Right atrium auricular region (tissue), 2 donors: ENCODE measurements around the gene PDE4B. TPM values are rescaled to one million over a fixed set of nuclear protein-coding genes. Genes with fewer than 3 reads are reported as not detected.
A peak's percentile ranks its signal among the peaks of the same experiment; 100 is the strongest.

ENCODE experiments used
- DNase-seq: peaks from one replicate; pipeline ENCODE4 v3.0.0-alpha.2; 2019; ENCODE audit warnings: low spot score
- H3K27ac ChIP-seq, 2 donors: fragments of 200-600 bp; sonication (generic); 1 replicate in 1 of 2; 2 replicates in 1 of 2; pipeline ENCODE4 v1.5.1; 2016 to 2019
- H3K27me3 ChIP-seq, 2 donors: fragments of 200-600 bp; sonication (generic); one replicate each; pipeline versions ENCODE4 v1.5.1 to v1.6.0; 2017 to 2019
- H3K36me3 ChIP-seq: fragments of 200-600 bp; sonication (generic); one replicate; pipeline ENCODE4 v1.5.1; 2016
- H3K4me1 ChIP-seq, 2 donors: fragments of 200-600 bp; sonication (generic); one replicate each; pipeline versions ENCODE4 v1.5.1 to v1.6.0; 2017 to 2019
- H3K4me3 ChIP-seq, 2 donors: fragments of 200-600 bp; sonication (generic); 1 replicate in 1 of 2; 2 replicates in 1 of 2; pipeline ENCODE4 v1.5.1; 2017 to 2019; ENCODE audit warnings: mild to moderate bottlenecking in 1 of 2, moderate library complexity in 1 of 2
- H3K9me3 ChIP-seq, 2 donors: fragments of 200-600 bp; sonication (generic); one replicate each; pipeline ENCODE4 v1.5.1; 2019
- CTCF ChIP-seq, 2 donors: fragments of 200-600 bp; sonication (generic); IDR thresholded peaks; one replicate each; pipeline ENCODE4 v1.5.1; 2019; ENCODE audit warnings: antibody characterized with exemption in 2 of 2
- total RNA-seq, 2 donors: library from RNA; depleted of rRNA; stranded (reverse); fragments of >200 nt; gene quantifications; one replicate each; pipeline ENCODE4 v1.1.0, GENCODE V29; 2016

PDE4B gene
- total RNA-seq, 2 donors from 2014 or later: 16.0 to 27.7 TPM

GRCh38 chr1:66337249-66337648 lies 544.6 kb downstream of the PDE4B start:
- Histone ChIP-seq H3K36me3 (no peaks in the 10 kb centered on the region), H3K4me1 (peaks cover 0 to 70% of the 10 kb centered on the region in 2 donors), H3K4me3 (no peak overlapping the region), H3K9me3 (no peaks in the 10 kb centered on the region), H3K27ac (peak overlapping the region; percentile 88 to 94), H3K27me3 (no peaks in the 10 kb centered on the region)
- TF ChIP-seq CTCF (IDR thresholded peaks at IDR 0.05): no peak
- no peak for DNase-seq

DNA sequence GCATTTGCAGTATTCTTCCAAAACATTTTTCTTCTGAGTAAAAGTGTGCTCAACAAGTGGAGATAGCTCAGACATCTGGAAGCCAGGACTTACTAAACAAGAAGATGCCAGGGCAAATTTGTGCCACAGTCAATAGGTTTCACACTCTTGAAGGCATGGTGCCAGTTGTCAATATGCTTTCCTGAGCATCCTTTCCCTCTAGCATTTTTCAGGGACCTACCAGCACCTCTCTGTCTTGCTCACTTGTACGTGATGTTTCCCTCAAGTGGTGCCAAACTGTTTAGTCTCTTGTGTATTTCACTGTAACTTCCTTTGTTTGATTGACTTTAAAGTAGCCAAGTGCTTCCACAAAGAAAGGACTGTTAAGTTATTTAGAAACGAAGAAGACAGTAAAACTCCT lies 547.2 kb downstream of the PDE4B start:
- no peaks in the 10 kb centered on the region for H3K9me3 ChIP-seq
- no peaks in the 10 kb centered on the region for H3K36me3 ChIP-seq
- no peak for TF ChIP-seq CTCF (IDR thresholded peaks at IDR 0.05)
- DNase-seq: no peak
- H3K27me3 ChIP-seq: no peaks in the 10 kb centered on the region
- peak overlapping the region; percentile 54 to 63 for H3K27ac ChIP-seq
- peaks cover 0 to 75% of the 10 kb centered on the region in 2 donors for H3K4me1 ChIP-seq
- no peak overlapping the region for H3K4me3 ChIP-seq

DNA sequence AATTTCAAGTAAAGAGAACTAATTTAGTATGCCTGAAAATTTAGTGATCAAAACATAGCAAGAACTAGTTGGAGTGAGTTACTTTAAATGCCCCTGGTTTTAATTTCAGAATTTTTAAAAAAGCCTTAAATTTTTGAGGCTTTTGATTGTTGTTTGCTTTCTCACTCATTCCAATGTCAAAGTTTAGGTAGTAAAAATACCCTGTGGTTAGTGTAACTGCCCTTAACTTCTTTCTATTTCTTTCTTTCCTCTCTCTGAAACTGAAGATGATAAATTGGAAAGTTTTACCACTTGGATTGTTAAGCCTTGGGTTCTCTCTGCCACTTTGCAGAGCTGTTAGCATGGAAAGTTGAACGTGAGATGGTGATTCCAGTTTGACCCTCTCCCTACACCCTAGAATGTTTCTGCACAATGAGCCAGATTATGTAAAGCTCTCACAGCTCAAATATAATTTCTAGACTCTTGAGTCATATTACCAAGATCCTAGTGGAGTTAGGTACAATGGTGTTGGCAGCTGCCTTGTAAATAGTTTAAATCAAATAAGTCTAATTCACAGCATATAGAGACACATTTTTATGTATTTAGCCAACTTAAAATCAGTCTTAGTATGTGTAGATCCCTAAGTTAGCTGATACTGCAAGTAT lies 548.9 kb downstream of the PDE4B start:
- no peak overlapping the region for H3K4me3 ChIP-seq
- no peak for DNase-seq
- peaks cover 0 to 67% of the 10 kb centered on the region in 2 donors for H3K4me1 ChIP-seq
- H3K36me3 ChIP-seq: no peaks in the 10 kb centered on the region
- no peaks in the 10 kb centered on the region for H3K9me3 ChIP-seq
- TF ChIP-seq CTCF (IDR thresholded peaks at IDR 0.05): no peak
- no peaks in the 10 kb centered on the region for H3K27me3 ChIP-seq
- H3K27ac ChIP-seq: no peak overlapping the region

- Histone ChIP-seq H3K27ac (peak overlapping the region in 1 of 2 donors; percentile 52), H3K4me1 (peaks cover 0 to 55% of the 10 kb centered on the region in 2 donors), H3K36me3 (no peaks in the 10 kb centered on the region), H3K4me3 (no peak overlapping the region), H3K9me3 (no peaks in the 10 kb centered on the region), H3K27me3 (no peaks in the 10 kb centered on the region)
- TF ChIP-seq CTCF (IDR thresholded peaks at IDR 0.05): no peak
- DNase-seq: no peak
These were observed 550.0 kb downstream of the PDE4B start for GRCh38 chr1:66342707-66343106.

DNA sequence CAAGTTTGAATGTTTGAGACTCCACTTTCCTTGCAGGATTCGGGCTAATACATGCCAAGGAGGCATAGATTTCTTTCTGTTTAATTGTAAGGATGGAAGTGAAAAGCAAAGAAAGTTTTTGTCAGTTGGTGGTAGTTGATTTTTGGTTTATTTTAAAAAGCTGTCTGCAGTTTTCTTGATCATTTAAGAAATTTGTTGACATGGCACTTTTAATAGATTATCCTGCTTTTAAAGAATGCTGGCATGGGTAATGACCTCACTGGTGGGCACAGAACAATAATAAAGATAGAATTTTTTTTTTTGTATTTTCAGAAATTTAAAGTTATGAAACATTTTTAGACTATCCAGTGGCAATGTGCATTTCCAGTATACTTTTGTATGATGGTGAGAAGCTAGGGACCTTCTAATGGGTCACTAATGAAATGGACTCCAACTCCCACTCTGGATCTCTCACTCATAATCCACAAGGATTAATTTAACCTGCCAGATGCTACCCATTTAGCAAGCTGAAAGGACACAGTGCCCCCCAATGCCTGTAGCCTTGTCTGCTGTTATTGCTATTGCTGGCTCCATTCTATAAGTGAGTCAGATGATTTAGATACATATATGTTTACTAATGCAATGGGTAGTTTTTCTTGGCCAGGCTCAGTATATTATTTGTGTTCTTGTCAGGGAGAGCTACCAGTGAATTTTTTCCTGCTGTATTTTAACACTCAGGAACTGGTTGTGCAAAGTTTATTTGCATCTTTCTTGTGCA lies 551.1 kb downstream of the PDE4B start:
- Histone ChIP-seq H3K9me3 (no peaks in the 10 kb centered on the region), H3K4me3 (no peak overlapping the region), H3K27ac (peak overlapping the region in 1 of 2 donors; percentile 52), H3K4me1 (peaks cover 0 to 59% of the 10 kb centered on the region in 2 donors), H3K27me3 (no peaks in the 10 kb centered on the region), H3K36me3 (no peaks in the 10 kb centered on the region)
- TF ChIP-seq CTCF (IDR thresholded peaks at IDR 0.05): no peak
- no peak for DNase-seq
